ENCODE data around the gene COMMD4.
"Not testable (repeated sequence)": the region's sequence is repeated elsewhere in the genome, so short reads cannot be mapped to it uniquely, and the experiment has no call there.

The COMMD4 gene

DNA sequence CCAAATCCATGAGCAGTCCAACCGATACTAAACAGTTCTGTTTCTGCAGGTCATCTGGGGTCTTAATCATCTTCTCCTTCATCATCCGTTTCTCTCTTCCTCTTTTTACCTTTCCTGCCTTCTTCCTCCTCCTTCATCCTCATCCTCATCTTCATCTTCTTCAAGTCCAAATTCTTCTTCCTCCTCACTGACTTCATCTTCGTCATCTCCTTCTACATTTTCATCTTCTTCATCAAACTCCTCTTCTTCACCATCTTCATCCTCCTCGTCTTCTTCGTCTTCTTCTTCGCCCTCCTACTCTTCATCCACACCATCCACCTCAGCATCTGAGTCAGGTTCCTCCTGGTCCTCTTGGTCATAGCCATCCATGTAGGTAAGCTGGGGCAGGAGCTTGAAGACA is 14.2 kb upstream of the COMMD4 start:
- Mint-ChIP-seq H3K4me1 (ENCODE audit: low read depth) (no peaks in the 10 kb centered on the region), H3K9me3 (no peaks in the 10 kb centered on the region), H3K27ac (no peak overlapping the region), H3K27me3 (no peaks in the 10 kb centered on the region), H3K4me3 (no peak overlapping the region), H3K36me3 (ENCODE audit: low read depth) (no peaks in the 10 kb centered on the region)
- DNase-seq, result no peak

DNA sequence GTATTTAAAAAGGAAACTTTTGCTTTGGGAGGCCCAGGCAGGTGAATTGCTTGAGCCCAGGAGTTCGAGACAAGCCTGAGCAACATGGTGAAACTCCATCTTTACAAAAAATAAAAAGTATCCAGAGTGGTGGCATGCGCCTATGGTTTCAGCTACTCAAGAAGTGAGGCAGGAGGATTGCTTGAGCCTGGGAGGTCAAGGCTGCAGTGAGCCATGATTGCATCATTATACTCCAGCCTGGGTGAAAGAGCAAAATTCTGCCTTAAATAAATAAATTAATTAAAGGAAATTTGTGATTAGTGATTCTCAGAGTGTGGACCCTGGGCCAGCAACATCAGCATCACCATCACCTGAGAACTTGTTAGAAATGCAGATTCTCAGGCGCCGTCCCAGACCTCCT is 9.9 kb upstream of the COMMD4 start:
- H3K9me3 Mint-ChIP-seq, result no peaks in the 10 kb centered on the region
- H3K36me3 Mint-ChIP-seq (ENCODE audit: low read depth), result no peaks in the 10 kb centered on the region
- no peaks in the 10 kb centered on the region for H3K4me1 Mint-ChIP-seq (ENCODE audit: low read depth)
- H3K27me3 Mint-ChIP-seq, result no peaks in the 10 kb centered on the region
- no peak overlapping the region for H3K27ac Mint-ChIP-seq
- no peak for DNase-seq
- H3K4me3 Mint-ChIP-seq, result no peak overlapping the region

DNA sequence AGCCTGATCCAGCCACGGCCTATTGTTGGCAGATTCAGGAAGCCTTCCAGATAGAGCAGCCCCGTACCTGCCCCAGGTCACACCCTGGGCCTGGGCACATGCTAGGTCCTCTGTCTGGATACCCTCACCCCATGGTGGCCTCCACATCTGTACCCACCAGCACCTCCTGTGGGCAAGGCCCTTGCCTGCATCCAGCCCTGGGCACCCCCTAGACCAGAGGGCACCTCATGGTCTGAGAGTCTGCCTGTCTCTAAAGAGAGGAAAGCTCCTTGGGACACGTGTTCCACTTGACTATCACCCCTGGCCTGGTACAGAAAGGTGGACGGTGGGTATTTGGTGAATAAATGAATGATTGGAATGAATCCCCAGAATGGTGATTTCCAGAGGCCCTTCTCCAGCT is 8.9 kb upstream of the COMMD4 start:
- H3K4me3 Mint-ChIP-seq, result no peak overlapping the region
- no peaks in the 10 kb centered on the region for H3K36me3 Mint-ChIP-seq (ENCODE audit: low read depth)
- H3K4me1 Mint-ChIP-seq (ENCODE audit: low read depth), result no peaks in the 10 kb centered on the region
- H3K27me3 Mint-ChIP-seq, result no peaks in the 10 kb centered on the region
- H3K9me3 Mint-ChIP-seq, result no peaks in the 10 kb centered on the region
- no peak overlapping the region for H3K27ac Mint-ChIP-seq
- no peak for DNase-seq

DNA sequence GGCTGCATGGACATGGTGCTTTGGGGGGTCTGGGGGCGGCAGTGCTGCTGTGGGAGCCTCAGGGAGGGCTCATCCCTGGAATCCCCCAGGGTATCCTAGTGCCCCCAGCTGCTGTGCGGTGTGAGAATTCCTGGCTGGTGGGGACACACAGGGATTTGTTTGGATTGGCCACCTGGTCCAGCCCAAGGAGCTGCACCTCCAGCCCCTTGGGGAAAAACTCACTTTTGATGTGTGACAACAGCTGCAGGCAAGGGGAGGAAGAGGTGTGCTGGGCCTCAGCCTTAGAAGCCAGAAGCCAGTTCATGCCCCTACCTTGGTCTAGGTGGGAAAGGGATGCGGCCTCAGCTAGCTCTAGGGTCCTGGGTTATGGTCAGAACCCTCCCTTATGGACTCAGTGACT is 8.4 kb upstream of the COMMD4 start:
- no peak overlapping the region for H3K27ac Mint-ChIP-seq
- DNase-seq, result no peak

DNA sequence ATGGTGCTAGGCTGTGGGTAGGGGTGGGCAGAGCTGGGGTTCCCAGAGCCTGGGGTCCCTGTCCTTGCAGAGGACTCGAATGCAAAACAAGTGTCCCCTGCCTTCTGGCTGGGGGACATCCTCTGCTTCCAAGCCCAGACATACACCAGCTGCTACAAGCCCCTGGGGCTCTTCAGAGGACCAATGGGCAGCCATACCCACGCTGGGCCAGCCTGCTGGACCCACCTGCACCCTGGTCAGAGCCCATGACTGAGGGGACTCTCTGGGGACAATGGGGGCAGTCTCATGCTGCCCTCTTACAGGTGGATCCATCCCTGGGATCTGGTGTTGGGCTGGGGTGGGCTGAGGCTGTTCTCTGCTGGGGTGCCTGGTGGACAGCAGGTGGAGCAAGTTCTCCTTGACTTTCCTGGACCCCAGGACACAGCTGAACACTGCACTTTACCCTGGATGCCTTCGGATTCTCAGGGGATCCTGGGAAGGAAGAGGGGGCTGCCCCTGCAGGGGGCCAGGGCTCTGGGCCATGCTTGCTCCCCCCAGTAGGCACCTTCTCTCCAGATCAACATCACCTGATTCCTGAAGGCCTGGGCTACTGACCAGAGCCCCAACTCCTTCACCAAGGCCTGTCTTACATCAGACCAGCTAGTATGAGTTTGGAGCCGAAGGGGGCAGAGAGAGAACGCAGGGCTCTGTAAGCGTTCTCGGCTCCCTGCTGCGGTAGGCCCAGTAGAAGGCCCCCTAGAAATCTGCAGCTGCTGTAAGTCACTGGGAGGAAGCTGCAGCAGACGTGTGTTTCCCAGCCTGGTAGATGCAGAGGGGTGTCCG is 7.2 kb upstream of the COMMD4 start:
- Mint-ChIP-seq H3K27ac (no peak overlapping the region), H3K27me3 (no peaks in the 10 kb centered on the region), H3K4me3 (no peak overlapping the region), H3K4me1 (ENCODE audit: low read depth) (no peaks in the 10 kb centered on the region), H3K9me3 (no peaks in the 10 kb centered on the region), H3K36me3 (ENCODE audit: low read depth) (no peaks in the 10 kb centered on the region)
- no peak for DNase-seq

More for the DNA sequence above, 8.4 kb upstream of the COMMD4 start:
- Mint-ChIP-seq H3K4me1 (ENCODE audit: low read depth) (no peaks in the 10 kb centered on the region), H3K9me3 (no peaks in the 10 kb centered on the region), H3K36me3 (ENCODE audit: low read depth) (no peaks in the 10 kb centered on the region), H3K27me3 (no peaks in the 10 kb centered on the region), H3K4me3 (no peak overlapping the region)

DNA sequence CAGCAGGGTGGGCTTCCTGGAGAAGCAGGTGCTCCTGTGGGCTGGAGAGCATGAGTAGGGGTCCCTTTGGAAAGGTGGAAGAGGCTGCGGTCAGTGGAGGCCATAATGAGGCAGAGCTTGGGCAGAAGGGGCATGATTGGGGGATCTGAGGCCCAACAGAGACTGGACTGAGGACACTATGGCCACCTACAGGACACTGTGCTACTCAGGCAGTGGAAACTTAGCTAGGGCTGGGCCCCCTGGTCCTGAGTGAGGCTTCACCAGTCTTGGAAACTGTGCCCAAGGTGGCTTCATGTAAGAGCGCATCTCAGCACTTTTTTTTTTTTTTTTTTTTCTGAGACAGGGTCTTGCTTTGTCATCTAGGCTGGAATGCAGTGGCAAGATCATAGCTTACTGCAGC is 6.3 kb upstream of the COMMD4 start:
- Mint-ChIP-seq H3K36me3 (ENCODE audit: low read depth) (no peaks in the 10 kb centered on the region), H3K27ac (no peak overlapping the region), H3K4me1 (ENCODE audit: low read depth) (no peaks in the 10 kb centered on the region), H3K4me3 (no peak overlapping the region), H3K9me3 (no peaks in the 10 kb centered on the region), H3K27me3 (no peaks in the 10 kb centered on the region)
- DNase-seq, result no peak

DNA sequence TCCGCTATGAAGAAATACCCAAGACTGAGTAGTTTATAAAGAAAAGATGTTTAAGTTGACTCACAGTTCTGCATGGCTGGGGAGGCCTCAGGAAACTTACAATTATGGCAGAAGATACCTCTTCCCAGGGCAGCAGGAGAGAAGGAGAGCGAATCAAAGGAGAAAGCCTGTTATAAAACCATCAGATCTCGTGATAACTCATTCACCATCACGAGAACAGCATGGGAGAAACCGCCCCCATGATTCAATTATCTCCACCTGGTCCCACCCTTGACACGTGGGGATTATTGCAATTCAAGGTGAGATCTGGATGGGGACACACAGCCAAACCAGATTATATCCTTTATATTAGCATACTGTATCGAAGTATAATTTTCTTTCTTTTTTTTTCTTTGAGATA is 3.8 kb upstream of the COMMD4 start:
- H3K36me3 Mint-ChIP-seq (ENCODE audit: low read depth); H3K27me3 Mint-ChIP-seq; H3K9me3 Mint-ChIP-seq; H3K4me3 Mint-ChIP-seq; DNase-seq; H3K27ac Mint-ChIP-seq: not testable (repeated sequence)
- peaks cover 19% of the 10 kb centered on the region for H3K4me1 Mint-ChIP-seq (ENCODE audit: low read depth)

DNA sequence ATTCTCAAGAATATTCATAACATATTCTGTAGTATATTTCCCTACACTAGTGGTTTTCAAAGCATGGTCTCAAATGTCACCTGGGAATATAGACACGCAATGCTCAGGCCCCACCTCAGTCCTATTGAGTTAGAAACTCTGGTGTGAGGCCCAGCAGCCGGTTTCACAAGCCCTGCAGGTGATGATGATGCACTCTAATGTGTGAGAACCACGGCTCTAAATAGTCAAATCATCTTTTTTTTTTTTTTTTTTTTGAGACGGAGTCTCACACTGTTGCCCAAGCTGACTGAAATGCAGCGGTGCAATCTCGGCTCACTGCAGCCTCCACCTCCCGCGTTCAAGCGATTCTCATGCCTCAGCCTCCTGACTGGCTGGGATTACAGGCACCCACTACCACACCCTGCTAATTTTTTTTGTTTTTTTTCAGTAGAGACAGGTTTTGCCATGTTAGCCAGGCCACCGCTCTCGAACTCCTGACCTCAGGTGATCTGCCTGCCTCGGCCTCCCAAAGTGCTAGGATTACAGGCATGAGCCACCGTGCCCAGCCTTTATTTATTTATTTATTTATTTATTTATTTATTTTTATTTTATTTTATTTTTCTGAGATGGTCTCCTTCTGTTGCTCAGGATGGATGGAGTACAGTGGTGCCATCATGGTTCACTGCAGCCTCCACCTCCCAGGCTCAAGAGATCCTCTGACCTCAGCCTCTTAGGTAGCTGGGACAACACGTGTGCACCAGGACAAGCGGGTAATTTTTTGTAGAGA is 2.0 kb upstream of the COMMD4 start:
- DNase-seq, H3K27ac Mint-ChIP-seq, H3K4me3 Mint-ChIP-seq, H3K9me3 Mint-ChIP-seq, H3K27me3 Mint-ChIP-seq: not testable (repeated sequence)
- Mint-ChIP-seq H3K36me3 (ENCODE audit: low read depth) (peaks cover 13% of the 10 kb centered on the region), H3K4me1 (ENCODE audit: low read depth) (peaks cover 26% of the 10 kb centered on the region)

DNA sequence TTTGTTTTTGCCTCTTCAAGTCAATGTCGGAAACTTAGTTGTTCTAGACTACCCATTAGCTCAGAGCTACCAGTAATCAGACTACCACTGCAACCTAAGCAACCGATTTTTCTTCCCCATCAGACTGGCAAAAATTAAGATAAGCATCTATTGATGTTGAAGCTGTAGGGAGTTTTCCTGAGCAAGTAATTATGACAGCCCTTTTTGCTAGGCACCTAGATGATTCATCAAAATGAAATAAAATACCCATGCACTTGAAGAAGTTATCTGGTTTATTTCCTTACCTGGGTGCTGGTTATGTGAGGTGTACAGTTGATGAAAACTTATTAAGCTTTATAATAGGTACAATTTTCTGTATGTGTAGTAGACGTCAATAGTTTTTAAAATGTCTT is 554 bp upstream of the COMMD4 start:
- H3K4me3 Mint-ChIP-seq, result peak overlapping the region; percentile 95
- no peaks in the 10 kb centered on the region for H3K9me3 Mint-ChIP-seq

DNA sequence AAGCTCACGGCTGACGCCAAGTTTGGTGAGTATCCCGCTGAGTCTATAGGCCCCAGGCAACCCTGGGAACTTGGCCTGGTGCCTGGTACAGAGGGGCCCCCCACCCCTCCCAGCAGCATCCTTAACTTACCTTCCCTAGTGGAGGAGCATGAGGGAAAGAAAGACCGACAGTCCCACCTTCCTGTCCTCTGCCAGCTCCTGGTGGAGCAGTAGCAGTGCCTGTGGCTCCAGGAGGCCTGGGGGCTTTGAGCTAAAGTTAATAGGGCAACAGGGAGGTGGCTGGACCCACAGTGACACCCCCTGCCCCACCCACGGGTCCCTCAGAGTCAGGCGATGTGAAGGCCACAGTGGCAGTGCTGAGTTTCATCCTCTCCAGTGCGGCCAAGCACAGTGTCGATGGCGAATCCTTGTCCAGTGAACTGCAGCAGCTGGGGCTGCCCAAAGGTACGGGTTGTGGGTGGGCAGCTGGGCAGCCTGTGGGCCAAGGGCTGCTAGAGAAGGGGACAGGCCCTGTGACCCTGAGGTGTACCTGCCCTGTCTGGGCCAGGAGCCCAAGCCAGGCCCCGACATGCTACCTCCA is 2.9 kb downstream of the COMMD4 start:
- Mint-ChIP-seq H3K27ac (peak overlapping the region; percentile 22), H3K27me3 (no peaks in the 10 kb centered on the region), H3K9me3 (no peaks in the 10 kb centered on the region), H3K4me3 (no peak overlapping the region), H3K4me1 (ENCODE audit: low read depth) (peaks cover 26% of the 10 kb centered on the region), H3K36me3 (ENCODE audit: low read depth) (peaks cover 37% of the 10 kb centered on the region)
- DNase-seq, result no peak

More for the DNA sequence above, 554 bp upstream of the COMMD4 start:
- peaks cover 26% of the 10 kb centered on the region for H3K4me1 Mint-ChIP-seq (ENCODE audit: low read depth)
- H3K36me3 Mint-ChIP-seq (ENCODE audit: low read depth), result peaks cover 28% of the 10 kb centered on the region
- H3K27me3 Mint-ChIP-seq, result no peaks in the 10 kb centered on the region
- peak overlapping the region; percentile 96 for H3K27ac Mint-ChIP-seq
- DNase-seq, result no peak

DNA sequence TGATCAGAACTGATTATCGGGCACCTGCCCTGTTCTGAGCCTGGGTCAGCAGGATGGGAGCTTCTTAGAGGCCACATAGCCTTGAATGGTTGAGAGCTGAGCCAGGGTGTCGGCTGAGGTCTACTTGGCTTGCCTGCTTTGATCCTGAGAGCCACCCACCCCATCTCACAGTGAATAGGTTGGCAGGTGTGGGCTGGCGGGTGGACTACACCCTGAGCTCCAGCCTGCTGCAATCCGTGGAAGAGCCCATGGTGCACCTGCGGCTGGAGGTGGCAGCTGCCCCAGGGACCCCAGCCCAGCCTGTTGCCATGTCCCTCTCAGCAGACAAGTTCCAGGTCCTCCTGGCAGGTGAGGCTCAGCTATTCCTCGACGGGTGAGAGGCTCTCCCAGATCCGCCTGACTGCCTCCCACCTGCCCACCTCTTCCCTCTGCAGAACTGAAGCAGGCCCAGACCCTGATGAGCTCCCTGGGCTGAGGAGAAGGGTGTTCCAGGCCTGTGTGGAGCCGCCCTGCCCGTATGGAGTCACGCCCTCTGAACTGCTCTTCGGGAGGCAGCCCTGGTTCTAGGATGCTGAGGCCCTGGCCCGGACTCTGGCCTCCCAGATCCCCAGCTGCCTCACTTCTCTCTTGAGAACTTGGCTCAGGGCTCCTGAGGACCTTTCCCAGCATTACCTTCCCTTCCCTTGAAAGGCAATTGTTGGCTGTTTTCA is 3.8 kb downstream of the COMMD4 start:
- no peak for DNase-seq
- Mint-ChIP-seq H3K27ac (no peak overlapping the region), H3K9me3 (no peaks in the 10 kb centered on the region), H3K27me3 (no peaks in the 10 kb centered on the region), H3K36me3 (ENCODE audit: low read depth) (peaks cover 37% of the 10 kb centered on the region), H3K4me3 (no peak overlapping the region), H3K4me1 (ENCODE audit: low read depth) (peaks cover 26% of the 10 kb centered on the region)

DNA sequence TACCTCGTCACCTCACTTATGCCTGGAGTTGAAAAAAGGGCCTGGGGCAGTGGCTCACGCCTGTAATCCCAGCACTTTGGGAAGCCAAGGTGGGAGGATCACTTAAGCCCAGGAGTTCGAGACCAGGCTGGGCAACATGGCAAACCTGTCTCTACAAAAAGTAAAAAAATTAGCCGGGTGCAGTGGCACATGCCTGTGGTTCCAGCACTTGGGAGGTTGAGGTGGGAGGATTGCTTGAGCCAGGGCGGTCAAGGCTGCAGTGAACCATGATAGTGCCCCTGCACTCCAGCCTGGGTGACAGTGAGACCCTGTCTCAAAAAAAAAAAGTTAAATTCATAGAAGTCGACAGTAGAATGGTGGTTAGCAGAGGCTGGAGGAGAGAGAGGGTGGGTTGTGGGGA is 6.4 kb downstream of the COMMD4 start:
- DNase-seq, result no peak
- peaks cover 14% of the 10 kb centered on the region for H3K4me1 Mint-ChIP-seq (ENCODE audit: low read depth)
- peaks cover 32% of the 10 kb centered on the region for H3K36me3 Mint-ChIP-seq (ENCODE audit: low read depth)
- no peaks in the 10 kb centered on the region for H3K9me3 Mint-ChIP-seq
- H3K27me3 Mint-ChIP-seq, result peaks cover 5% of the 10 kb centered on the region
- H3K27ac Mint-ChIP-seq, result no peak overlapping the region
- no peak overlapping the region for H3K4me3 Mint-ChIP-seq

DNA sequence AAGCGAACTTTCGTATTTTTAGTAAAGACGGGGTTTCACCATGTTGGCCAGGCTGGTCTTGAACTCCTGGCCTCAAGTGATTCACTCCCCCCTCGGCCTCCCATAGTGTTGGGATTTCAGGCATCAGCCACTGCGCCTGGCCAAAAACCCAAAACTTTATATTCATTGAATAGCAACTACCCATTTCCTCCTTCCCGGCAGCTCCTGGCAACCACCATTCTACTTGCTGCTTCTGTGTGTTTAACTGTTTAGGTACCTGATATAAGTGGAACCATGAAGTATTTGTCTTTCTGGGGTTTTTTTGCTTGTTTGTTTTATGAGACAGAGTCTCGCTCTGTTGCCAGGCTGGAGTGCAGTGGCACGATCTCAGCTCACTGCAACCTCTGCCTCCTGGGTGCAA is 8.1 kb downstream of the COMMD4 start:
- H3K4me3 Mint-ChIP-seq, H3K27ac Mint-ChIP-seq, DNase-seq, H3K9me3 Mint-ChIP-seq, H3K27me3 Mint-ChIP-seq: not testable (repeated sequence)
- peaks cover 23% of the 10 kb centered on the region for H3K36me3 Mint-ChIP-seq (ENCODE audit: low read depth)
- H3K4me1 Mint-ChIP-seq (ENCODE audit: low read depth), result peaks cover 17% of the 10 kb centered on the region

DNA sequence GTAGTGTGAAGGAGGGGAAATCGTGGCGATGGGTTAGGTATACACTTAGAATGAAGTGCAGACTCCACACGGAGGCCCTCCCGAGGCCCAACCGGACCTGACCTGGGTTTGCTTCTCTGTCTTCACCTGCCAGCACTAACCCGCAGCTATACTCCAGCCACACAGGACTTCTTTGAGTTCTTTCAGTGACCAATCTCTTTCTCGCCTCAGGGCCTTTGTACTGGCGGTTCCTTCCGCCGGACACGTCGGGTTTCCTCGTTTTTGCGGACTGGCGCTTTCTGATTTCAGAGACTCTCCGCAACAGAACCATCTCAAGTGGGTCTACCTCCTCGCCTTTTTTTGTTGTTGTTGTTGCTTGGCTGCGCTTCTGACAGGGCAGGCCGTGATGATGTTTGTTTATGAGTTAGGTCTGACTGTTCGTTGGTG is 10.9 kb downstream of the COMMD4 start, which contains the start of gene NEIL1:
Gene NEIL1 (plus strand): TSS at position 244 of the 426 bp plus-strand sequence. CDS start 1,867 bp downstream, outside the sequence.
- Mint-ChIP-seq H3K4me1 (ENCODE audit: low read depth) (peaks cover 38% of the 10 kb centered on the region), H3K4me3 (peak within 1 kb of the TSS; percentile 75), H3K9me3 (no peaks in the 10 kb centered on the region), H3K27ac (peak within 1 kb of the TSS; percentile 27), H3K36me3 (ENCODE audit: low read depth) (peaks cover 11% of the 10 kb centered on the region), H3K27me3 (peaks cover 8% of the 10 kb centered on the region)
- no peak for DNase-seq
